ENCODE results near the gene MEGF11.

The MEGF11 gene

GRCh38 chr15:66109826-66110225 lies 143.7 kb downstream of the MEGF11 start:
- Histone ChIP-seq H2AFZ (no peak overlapping the region), H3K9me3 (ENCODE audit: control insufficient read depth, low read length) (no peaks in the 10 kb centered on the region), H3K4me2 (ENCODE audit: low read length) (no peak overlapping the region), H3K4me1 (no peaks in the 10 kb centered on the region), H3K27me3 (ENCODE audit: control insufficient read depth, insufficient read depth, low read length) (no peaks in the 10 kb centered on the region), H3K79me2 (no peaks in the 10 kb centered on the region), H3K36me3 (ENCODE audit: control insufficient read depth, insufficient read depth, low read length) (no peaks in the 10 kb centered on the region), H3K9ac (no peak overlapping the region), H3K27ac (no peak overlapping the region), H3K4me3 (ENCODE audit: low read depth, low read length) (no peak overlapping the region)
- TF ChIP-seq, protein P1, sequence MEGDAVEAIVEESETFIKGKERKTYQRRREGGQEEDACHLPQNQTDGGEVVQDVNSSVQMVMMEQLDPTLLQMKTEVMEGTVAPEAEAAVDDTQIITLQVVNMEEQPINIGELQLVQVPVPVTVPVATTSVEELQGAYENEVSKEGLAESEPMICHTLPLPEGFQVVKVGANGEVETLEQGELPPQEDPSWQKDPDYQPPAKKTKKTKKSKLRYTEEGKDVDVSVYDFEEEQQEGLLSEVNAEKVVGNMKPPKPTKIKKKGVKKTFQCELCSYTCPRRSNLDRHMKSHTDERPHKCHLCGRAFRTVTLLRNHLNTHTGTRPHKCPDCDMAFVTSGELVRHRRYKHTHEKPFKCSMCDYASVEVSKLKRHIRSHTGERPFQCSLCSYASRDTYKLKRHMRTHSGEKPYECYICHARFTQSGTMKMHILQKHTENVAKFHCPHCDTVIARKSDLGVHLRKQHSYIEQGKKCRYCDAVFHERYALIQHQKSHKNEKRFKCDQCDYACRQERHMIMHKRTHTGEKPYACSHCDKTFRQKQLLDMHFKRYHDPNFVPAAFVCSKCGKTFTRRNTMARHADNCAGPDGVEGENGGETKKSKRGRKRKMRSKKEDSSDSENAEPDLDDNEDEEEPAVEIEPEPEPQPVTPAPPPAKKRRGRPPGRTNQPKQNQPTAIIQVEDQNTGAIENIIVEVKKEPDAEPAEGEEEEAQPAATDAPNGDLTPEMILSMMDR (IDR thresholded peaks at IDR 0.05) = no peak

DNA sequence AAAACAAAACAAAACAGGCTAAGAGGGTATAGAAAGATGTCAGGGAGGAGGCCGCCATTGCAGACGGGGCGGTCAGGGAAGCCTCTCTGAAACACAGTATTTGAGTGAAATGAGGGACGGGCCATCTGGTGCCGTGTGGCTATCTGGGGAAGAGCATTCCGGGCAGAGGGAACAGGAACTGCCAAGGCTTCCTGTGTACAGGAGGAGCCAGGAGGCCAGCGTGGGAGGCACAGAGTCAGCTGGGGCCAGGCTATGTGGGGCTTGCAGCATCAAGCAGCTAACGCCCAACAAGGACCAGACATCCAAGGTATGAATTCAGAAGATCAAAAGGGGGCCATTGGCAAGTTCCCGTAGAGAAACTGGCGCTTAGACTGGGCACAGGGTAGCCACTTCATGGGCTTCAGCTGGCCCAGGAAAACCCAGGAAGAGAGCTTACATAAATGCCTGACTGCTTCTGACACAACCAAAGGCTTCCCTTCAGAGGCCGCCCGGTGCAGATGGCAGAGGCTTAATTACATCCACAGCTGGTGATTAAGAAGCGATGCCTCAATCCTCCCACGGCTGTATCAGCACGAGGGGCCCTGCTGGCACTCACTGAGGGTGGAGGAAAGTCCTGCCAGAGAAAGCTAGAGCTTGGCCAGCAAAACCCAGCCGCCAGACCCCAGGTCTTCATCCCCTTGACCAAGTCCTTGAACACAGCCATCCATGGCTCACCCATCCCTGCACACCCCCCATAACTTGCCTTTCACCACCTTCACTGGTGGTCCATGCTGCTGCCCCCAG lies 144.9 kb downstream of the MEGF11 start:
- no peak overlapping the region for H3K9ac ChIP-seq
- TF ChIP-seq, protein P1 (IDR thresholded peaks at IDR 0.05) = no peak
- H3K27ac ChIP-seq = no peak overlapping the region
- H3K79me2 ChIP-seq = no peaks in the 10 kb centered on the region
- H3K9me3 ChIP-seq (ENCODE audit: control insufficient read depth, low read length) = no peaks in the 10 kb centered on the region
- no peaks in the 10 kb centered on the region for H3K4me1 ChIP-seq
- no peak overlapping the region for H3K4me3 ChIP-seq (ENCODE audit: low read depth, low read length)
- no peak overlapping the region for H2AFZ ChIP-seq
- H3K4me2 ChIP-seq (ENCODE audit: low read length) = no peak overlapping the region
- no peaks in the 10 kb centered on the region for H3K36me3 ChIP-seq (ENCODE audit: control insufficient read depth, insufficient read depth, low read length)
- H3K27me3 ChIP-seq (ENCODE audit: control insufficient read depth, insufficient read depth, low read length) = no peaks in the 10 kb centered on the region

GRCh38 chr15:66107070-66107469 lies 146.5 kb downstream of the MEGF11 start:
- H3K36me3 ChIP-seq (ENCODE audit: control insufficient read depth, insufficient read depth, low read length) = no peaks in the 10 kb centered on the region
- no peaks in the 10 kb centered on the region for H3K9me3 ChIP-seq (ENCODE audit: control insufficient read depth, low read length)
- TF ChIP-seq, protein P1 (IDR thresholded peaks at IDR 0.05) = no peak
- H3K27ac ChIP-seq = no peak overlapping the region
- no peak overlapping the region for H2AFZ ChIP-seq
- H3K9ac ChIP-seq = no peak overlapping the region
- H3K27me3 ChIP-seq (ENCODE audit: control insufficient read depth, insufficient read depth, low read length) = no peaks in the 10 kb centered on the region
- H3K4me2 ChIP-seq (ENCODE audit: low read length) = no peak overlapping the region
- no peak overlapping the region for H3K4me3 ChIP-seq (ENCODE audit: low read depth, low read length)
- H3K79me2 ChIP-seq = no peaks in the 10 kb centered on the region
- H3K4me1 ChIP-seq = no peaks in the 10 kb centered on the region

DNA sequence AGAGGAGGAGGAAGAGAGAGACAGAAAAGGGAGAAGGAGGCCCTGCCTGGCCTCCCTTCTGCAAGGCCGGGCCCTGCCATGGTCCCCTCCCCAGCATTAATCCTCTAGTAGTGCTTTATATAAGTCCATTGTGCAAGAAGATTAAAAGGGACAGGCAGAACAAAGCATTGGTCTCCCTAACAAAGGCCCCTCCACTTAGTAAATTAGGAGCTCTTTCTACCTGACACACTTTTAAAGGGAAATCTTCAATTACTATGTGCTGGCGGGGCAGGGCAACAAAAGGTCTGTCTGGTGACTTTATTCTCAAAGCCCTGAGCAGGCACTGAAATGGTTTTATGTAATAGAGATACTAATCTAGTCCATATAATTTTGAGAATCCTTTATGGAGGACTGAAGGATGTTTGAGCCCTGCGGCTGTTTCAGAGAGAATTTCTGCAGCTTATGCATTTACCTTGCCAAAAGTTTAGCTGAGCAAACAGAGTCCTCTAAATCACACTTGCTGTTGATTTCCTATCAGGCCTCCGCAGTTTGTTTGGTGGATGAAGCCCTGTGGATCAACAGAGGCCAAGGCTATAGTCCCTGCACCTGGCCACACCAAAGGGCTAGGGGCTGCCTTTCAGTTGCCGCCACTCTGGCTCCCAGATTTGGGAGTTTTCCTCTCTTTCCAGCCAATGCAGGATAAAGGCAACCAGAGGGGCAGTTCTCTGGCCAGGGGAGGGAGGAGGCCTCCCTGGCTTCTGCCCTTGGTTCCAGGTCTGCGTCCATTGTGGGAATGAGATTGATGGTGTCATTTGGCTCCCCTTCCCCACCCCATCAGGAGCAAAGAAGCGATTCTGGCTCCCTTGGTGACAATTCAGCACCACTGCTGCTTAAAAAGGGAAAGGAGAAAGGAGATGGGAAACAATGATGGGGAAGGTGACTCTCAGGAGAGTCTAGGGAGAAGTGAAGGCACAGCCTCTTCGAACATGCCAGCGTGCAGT lies 148.0 kb downstream of the MEGF11 start:
- no peak overlapping the region for H3K4me2 ChIP-seq (ENCODE audit: low read length)
- H3K27ac ChIP-seq = no peak overlapping the region
- H3K9ac ChIP-seq = no peak overlapping the region
- TF ChIP-seq, protein P1 (IDR thresholded peaks at IDR 0.05) = no peak
- H3K36me3 ChIP-seq (ENCODE audit: control insufficient read depth, insufficient read depth, low read length) = no peaks in the 10 kb centered on the region
- H3K4me3 ChIP-seq (ENCODE audit: low read depth, low read length) = no peak overlapping the region
- no peaks in the 10 kb centered on the region for H3K79me2 ChIP-seq
- no peak overlapping the region for H2AFZ ChIP-seq
- no peaks in the 10 kb centered on the region for H3K27me3 ChIP-seq (ENCODE audit: control insufficient read depth, insufficient read depth, low read length)
- no peaks in the 10 kb centered on the region for H3K9me3 ChIP-seq (ENCODE audit: control insufficient read depth, low read length)
- H3K4me1 ChIP-seq = no peaks in the 10 kb centered on the region

All from parathyroid adenoma (tissue), 2 donors.